Subcutaneous abdominal adipose tissue (tissue), 5 donors: ENCODE results near the gene TAS2R19.
"Not testable (repeated sequence)": the region's sequence is repeated elsewhere in the genome, so short reads cannot be mapped to it uniquely, and the experiment has no call there.

ENCODE experiments used
- H3K27ac ChIP-seq: one replicate; pipeline ENCODE4 v1.7.0; 2013; ENCODE audit warnings: low read depth, mild to moderate bottlenecking, inconsistent platforms, low read length, moderate library complexity
- H3K27me3 ChIP-seq, 5 donors: one replicate each; pipeline ENCODE4 v1.7.0; 2013; ENCODE audit warnings: low read length in 5 of 5, inconsistent platforms in 1 of 5; ENCODE audit not compliant: control insufficient read depth in 5 of 5, insufficient read depth in 4 of 5
- H3K36me3 ChIP-seq, 5 donors: one replicate each; pipeline ENCODE4 v1.7.0; 2013; ENCODE audit warnings: low read length in 5 of 5; ENCODE audit not compliant: control insufficient read depth in 5 of 5, insufficient read depth in 5 of 5
- H3K4me1 ChIP-seq, 5 donors: one replicate each; pipeline ENCODE4 v1.7.0; 2013; ENCODE audit warnings: low read length in 5 of 5, mild to moderate bottlenecking in 3 of 5, moderate library complexity in 1 of 5; ENCODE audit not compliant: control insufficient read depth in 5 of 5, insufficient read depth in 5 of 5
- H3K4me3 ChIP-seq, 5 donors: one replicate each; pipeline ENCODE4 v1.7.0; 2013; ENCODE audit warnings: low read length in 5 of 5, low read depth in 1 of 5
- H3K9ac ChIP-seq, 5 donors: one replicate each; pipeline ENCODE4 v1.7.0; 2013; ENCODE audit warnings: low read length in 5 of 5, mild to moderate bottlenecking in 4 of 5, moderate library complexity in 3 of 5
- H3K9me3 ChIP-seq, 5 donors: one replicate each; pipeline ENCODE4 v1.7.0; 2013; ENCODE audit warnings: low read length in 5 of 5; ENCODE audit not compliant: control insufficient read depth in 5 of 5
- donor health status: healthy.
- donor health status: healthy.
- donor health status: healthy.
- donor health status: healthy.
- donor health status: healthy.

Gene TAS2R19, protein sequence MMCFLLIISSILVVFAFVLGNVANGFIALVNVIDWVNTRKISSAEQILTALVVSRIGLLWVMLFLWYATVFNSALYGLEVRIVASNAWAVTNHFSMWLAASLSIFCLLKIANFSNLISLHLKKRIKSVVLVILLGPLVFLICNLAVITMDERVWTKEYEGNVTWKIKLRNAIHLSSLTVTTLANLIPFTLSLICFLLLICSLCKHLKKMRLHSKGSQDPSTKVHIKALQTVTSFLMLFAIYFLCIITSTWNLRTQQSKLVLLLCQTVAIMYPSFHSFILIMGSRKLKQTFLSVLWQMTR

DNA sequence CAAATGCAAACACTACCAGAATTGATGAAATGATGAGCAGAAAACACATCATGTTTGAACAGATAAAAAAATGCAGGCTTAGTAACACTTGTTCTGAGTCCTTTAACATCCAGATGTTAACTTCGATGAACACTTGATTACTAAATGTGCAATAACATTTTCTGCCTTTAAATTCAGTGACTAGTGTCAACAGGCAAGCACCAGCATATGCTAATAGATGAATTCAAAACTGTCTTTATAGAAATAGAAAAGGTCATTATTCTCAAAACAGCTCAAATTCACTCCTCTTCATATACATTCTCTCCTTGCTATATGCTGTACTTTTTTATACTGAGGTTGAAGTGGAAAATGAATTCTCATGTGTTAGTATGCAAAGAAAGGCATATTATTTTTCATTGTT lies at the start of gene TAS2R19:
TSS of gene TAS2R19 (minus strand) at position 101 of the 400 bp plus-strand sequence. CDS start at position 52, 49 bp downstream.
- Histone ChIP-seq H3K9ac (no peak within 1 kb of the TSS), H3K9me3 (no peaks in the 10 kb centered on the region), H3K27me3 (no peaks in the 10 kb centered on the region), H3K27ac (no peak within 1 kb of the TSS), H3K4me1 (no peaks in the 10 kb centered on the region), H3K4me3 (no peak within 1 kb of the TSS), H3K36me3 (peaks cover 0 to 2% (median 0%) of the 10 kb centered on the region in 5 donors)

DNA sequence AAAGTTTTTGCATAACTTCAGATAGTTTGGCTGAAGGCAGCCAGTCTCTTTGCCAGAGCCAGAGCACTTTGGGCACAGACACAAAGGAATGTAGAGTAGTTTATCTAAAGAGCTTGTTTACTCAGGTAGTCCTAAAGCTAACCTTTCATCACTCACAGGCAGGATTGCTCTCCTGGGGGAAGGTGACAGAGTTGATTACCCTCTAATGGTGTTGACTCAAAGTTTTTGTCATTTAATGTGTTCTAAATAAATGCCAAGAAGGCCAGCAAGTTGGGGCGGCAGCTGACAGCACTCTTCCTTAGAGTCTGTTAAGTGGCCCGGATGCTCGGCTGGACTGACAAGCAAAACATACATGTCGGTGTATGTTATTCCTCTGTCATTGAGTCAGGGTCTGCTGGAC lies 49.0 kb upstream of the TAS2R19 start:
- no peaks in the 10 kb centered on the region for H3K27me3 ChIP-seq
- H3K9me3 ChIP-seq: no peaks in the 10 kb centered on the region
- no peak overlapping the region for H3K9ac ChIP-seq
- no peak overlapping the region for H3K27ac ChIP-seq
- H3K36me3 ChIP-seq: no peaks in the 10 kb centered on the region
- H3K4me3 ChIP-seq: no peak overlapping the region
- no peaks in the 10 kb centered on the region for H3K4me1 ChIP-seq

DNA sequence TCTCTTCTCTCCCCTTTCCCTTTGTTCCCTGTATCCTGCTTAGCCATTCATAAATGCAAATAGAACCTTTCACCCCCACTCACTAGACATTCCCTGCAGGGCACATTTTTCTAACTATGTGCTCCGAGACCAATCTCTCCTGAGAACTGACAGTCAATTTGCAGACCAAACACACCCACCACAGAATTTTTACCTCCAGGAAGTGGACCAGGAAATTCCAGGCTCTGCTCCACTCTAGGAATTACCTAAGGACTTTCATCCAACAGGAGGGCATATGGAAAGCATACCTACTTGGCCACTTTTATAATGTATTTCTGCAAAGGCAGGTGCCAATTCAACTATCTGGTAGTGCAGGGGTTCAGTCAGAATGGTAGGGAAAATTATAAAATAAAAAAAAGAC lies 48.6 kb upstream of the TAS2R19 start:
- Histone ChIP-seq H3K9me3 (no peaks in the 10 kb centered on the region), H3K36me3 (no peaks in the 10 kb centered on the region), H3K4me1 (no peaks in the 10 kb centered on the region), H3K4me3 (no peak overlapping the region), H3K27me3 (no peaks in the 10 kb centered on the region), H3K27ac (no peak overlapping the region), H3K9ac (no peak overlapping the region)

DNA sequence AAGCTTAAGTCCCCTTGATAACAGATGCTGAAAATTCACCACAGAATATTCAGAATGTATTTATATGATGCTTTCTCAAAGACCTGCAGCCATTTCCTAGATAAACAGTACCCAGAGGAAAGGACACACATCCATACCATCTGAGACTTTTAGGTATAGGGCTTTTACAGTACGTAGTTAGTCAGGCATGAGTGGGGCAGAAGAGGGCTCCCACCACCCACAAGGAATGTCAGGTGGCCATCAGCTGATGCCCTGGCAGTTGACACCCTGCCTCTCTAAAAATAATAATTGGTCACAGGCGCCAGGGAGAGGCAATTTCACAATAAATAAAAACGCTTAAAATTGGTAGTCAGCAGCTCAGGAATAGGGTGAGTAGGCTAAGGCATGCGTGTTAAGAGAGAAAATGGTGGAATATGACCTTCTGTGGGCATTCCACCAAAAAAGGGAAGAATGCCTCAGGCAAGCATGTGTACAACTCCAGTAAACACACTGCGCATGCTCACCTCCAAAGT lies 47.5 kb upstream of the TAS2R19 start:
- H3K4me1 ChIP-seq: no peaks in the 10 kb centered on the region
- H3K4me3 ChIP-seq: no peak overlapping the region
- H3K36me3 ChIP-seq: no peaks in the 10 kb centered on the region
- no peak overlapping the region for H3K27ac ChIP-seq
- no peak overlapping the region for H3K9ac ChIP-seq
- no peaks in the 10 kb centered on the region for H3K9me3 ChIP-seq
- H3K27me3 ChIP-seq: no peaks in the 10 kb centered on the region

DNA sequence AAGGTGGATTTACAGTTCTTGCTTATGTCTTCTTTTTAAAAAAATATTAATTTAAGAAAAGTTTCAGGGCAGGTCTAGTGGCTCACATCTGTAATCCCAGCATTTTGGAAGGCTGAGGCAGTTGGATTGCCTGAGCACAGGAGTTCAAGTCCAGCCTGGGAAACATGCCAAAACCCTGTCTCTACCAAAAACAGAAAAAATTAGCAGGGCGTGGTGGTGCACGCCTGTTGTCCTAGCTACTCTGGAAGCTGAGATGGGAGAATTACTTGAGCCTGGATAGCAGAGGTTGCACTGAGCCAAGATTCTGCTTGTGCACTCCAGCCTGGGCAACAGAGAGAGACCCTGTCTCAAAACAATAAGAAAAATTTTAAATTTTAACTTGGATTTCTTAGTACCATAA lies 45.1 kb upstream of the TAS2R19 start:
- no peak overlapping the region for H3K4me3 ChIP-seq
- no peaks in the 10 kb centered on the region for H3K36me3 ChIP-seq
- H3K9ac ChIP-seq: no peak overlapping the region

DNA sequence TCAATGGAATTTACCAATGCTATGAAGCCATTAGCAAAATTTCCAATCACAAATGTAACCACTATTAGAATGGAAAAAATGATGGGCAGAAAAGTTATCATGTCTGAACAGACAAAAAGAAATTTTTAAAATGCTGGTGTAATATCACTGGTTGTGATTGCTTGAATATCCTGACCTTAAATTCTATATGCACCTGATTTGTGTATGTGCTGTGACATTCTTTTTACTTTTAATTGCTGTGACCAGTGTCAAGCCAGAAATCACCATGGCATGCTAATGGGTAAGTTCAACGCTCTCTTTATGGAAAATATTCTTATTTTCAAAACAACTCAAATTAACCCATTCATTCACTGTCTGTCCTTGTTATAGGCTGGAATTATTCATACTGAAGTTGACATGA lies 39.8 kb upstream of the TAS2R19 start, which contains the start of gene TAS2R46:
TSS of gene TAS2R46 (minus strand) at position 101 of the 400 bp plus-strand sequence. CDS start at position 101, 0 bp downstream.
- H3K4me3 ChIP-seq, H3K36me3 ChIP-seq, H3K27me3 ChIP-seq, H3K9ac ChIP-seq, H3K27ac ChIP-seq, H3K9me3 ChIP-seq, H3K4me1 ChIP-seq: not testable (repeated sequence)

More for the DNA sequence above, 45.1 kb upstream of the TAS2R19 start:
- Histone ChIP-seq H3K9me3 (no peaks in the 10 kb centered on the region), H3K27ac (no peak overlapping the region), H3K27me3 (no peaks in the 10 kb centered on the region), H3K4me1 (no peaks in the 10 kb centered on the region)

DNA sequence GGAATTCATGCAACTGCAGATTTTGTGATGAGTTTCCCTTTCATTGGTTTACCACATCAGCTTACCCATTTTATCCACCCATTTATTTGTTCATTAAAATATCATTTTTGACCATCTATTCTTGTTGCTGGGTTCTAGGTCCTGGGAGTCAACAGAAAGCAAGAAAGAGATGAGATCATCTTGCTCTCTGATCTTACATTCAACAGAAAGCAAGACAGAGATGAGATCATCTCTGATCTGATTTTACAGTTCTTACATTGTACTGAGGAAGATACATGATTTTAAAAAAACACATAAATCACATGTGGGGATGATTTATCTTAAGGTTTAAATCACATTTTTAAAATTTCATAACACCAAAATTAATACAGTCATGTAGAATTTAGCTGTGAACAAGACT lies 37.4 kb upstream of the TAS2R19 start:
- no peaks in the 10 kb centered on the region for H3K4me1 ChIP-seq

DNA sequence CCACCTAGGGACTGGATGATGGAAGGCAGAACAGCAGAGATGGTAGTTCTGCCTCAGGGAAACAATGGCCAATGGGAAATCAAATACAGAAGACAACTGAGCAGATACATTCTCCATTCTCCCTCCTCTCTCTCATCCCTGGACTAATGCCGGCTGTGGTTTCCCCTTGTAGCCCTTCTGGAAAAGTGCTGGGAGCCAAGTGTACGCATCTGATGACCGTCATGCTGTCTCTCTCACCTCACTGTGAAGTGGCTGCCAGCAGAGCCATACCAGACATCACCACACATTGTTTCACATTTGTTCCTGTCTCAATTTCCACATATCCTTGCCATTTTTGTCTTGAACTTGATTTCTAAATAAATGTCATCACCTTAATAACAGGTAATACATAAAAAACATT lies 36.6 kb upstream of the TAS2R19 start:
- H3K36me3 ChIP-seq: no peaks in the 10 kb centered on the region
- no peak overlapping the region for H3K9ac ChIP-seq
- H3K4me3 ChIP-seq: no peak overlapping the region
- H3K27me3 ChIP-seq: no peaks in the 10 kb centered on the region
- H3K4me1 ChIP-seq: no peaks in the 10 kb centered on the region
- no peaks in the 10 kb centered on the region for H3K9me3 ChIP-seq
- no peak overlapping the region for H3K27ac ChIP-seq

More for the DNA sequence above, 37.4 kb upstream of the TAS2R19 start:
- no peak overlapping the region for H3K27ac ChIP-seq
- H3K27me3 ChIP-seq: no peaks in the 10 kb centered on the region
- H3K9ac ChIP-seq: no peak overlapping the region
- H3K9me3 ChIP-seq: no peaks in the 10 kb centered on the region
- no peaks in the 10 kb centered on the region for H3K36me3 ChIP-seq
- no peak overlapping the region for H3K4me3 ChIP-seq

DNA sequence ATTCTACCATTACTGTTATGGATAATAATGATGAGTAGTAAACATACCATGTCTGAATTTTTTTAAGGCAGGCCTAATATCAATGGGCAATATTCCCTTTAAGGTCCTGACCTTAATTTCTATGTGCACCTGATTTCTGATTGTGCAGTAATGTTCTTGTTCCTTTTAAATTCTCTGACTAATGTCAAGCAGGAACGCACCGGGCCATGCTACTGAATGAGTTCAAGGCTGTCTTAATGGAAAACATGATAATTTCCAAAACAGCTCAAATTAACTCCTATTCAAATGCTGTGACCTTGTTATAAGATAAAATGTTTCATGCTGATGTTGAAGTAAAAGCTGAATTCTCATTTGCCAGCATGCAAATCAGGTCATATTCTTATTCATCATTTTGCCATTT lies 32.9 kb upstream of the TAS2R19 start:
- H3K27ac ChIP-seq: no peak overlapping the region
- H3K9ac ChIP-seq: no peak overlapping the region
- H3K9me3 ChIP-seq: peaks cover 0 to 4% (median 0%) of the 10 kb centered on the region in 5 donors
- H3K4me1 ChIP-seq: no peaks in the 10 kb centered on the region
- H3K4me3 ChIP-seq: no peak overlapping the region
- no peaks in the 10 kb centered on the region for H3K36me3 ChIP-seq
- no peaks in the 10 kb centered on the region for H3K27me3 ChIP-seq

DNA sequence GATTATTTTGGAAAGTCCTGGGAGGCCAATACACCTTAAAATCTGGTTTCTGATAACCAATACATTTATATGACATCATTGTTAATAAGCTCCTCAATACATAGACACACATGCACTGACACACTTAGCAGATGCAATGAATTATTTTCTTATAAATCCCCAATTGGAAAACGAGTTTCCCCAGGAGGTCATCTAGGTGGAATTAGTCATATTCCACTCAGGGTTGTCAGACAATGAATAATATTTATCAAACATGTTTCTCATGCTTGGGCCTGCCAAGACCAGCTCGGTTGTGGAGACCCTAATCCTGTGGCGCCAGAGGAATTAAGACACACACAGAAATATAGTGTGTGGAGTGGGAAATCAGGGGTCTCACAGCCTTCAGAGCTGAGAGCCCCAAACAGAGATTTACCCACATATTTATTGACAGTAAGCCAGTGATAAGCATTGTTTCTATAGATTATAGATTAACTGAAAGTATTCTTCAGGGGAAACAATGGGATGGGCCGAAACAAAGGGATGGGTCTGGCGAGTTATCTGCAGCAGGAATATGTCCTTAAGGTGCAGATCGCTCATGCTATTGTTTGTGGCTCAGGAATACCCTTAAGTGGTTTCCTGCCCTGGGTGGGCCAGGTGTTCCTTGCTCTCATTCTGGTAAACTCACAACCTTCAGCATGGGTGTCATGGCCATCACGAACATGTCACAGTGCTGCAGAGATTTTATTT lies 27.5 kb upstream of the TAS2R19 start:
- H3K27ac ChIP-seq, H3K4me1 ChIP-seq, H3K9me3 ChIP-seq, H3K27me3 ChIP-seq, H3K9ac ChIP-seq, H3K4me3 ChIP-seq: not testable (repeated sequence)
- H3K36me3 ChIP-seq: peaks cover under 1 to 11% (median 9%) of the 10 kb centered on the region in 5 donors
